Activated naive CD8-positive, alpha-beta T cell treated with anti-CD3 and anti-CD28 coated beads, Interleukin-2, amount 10 ng/mL, durations not matched to agents 7 days and 5 days (primary cell): ENCODE data around the gene GADD45B. TPM values are rescaled to one million over a fixed set of nuclear protein-coding genes. Genes with fewer than 3 reads are reported as not detected.
"Not testable (repeated sequence)": the region's sequence is repeated elsewhere in the genome, so short reads cannot be mapped to it uniquely, and the experiment has no call there.

Source experiments
- ATAC-seq: fragments of 150-1000 bp; cut with Tn5 transposase; one replicate; pipeline ENCODE4 v1.10.0; 2021; ENCODE audit warnings: low read depth, moderate library complexity
- POLR2A ChIA-PET: fragments of 350-600 bp; sonication (Branson Sonifier 250); formaldehyde crosslinking; loops from one replicate; lab custom pipeline; 2021; ENCODE audit warnings: antibody characterized with exemption; lab: Charles Lee
- DNase-seq: peaks from one replicate; pipeline ENCODE4 v3.0.0; 2021
- H3K27ac Mint-ChIP-seq: one replicate; pipeline ENCODE4 v1.8.0; 2022; ENCODE audit warnings: mild to moderate bottlenecking, mixed read lengths
- H3K27me3 Mint-ChIP-seq: one replicate; pipeline ENCODE4 v1.8.0; 2022; ENCODE audit warnings: mild to moderate bottlenecking, moderate library complexity, mixed read lengths
- H3K36me3 Mint-ChIP-seq: one replicate; pipeline ENCODE4 v1.8.0; 2021; ENCODE audit warnings: mild to moderate bottlenecking, mixed read lengths
- H3K4me1 Mint-ChIP-seq: one replicate; pipeline ENCODE4 v1.8.0; 2021; ENCODE audit warnings: mixed read lengths
- H3K4me3 Mint-ChIP-seq: one replicate; pipeline ENCODE4 v1.8.0; 2022; ENCODE audit warnings: mild to moderate bottlenecking, moderate library complexity, mixed read lengths
- H3K9me3 Mint-ChIP-seq: one replicate; pipeline ENCODE4 v1.8.0; 2021; ENCODE audit warnings: mixed read lengths
- total RNA-seq, 2 experiments: library from RNA; stranded (reverse); gene quantifications; one replicate each; pipeline ENCODE4 v1.2.3, GENCODE V29; 2021

The GADD45B gene
- total RNA-seq, 2 experiments from 2014 or later, result 83.1 to 85.4 TPM

- Mint-ChIP-seq H3K9me3 (peaks cover 1% of the 10 kb centered on the region), H3K4me3 (peak overlapping the region; percentile 60), H3K27me3 (peaks cover 48% of the 10 kb centered on the region), H3K27ac (no peak overlapping the region), H3K4me1 (peaks cover 19% of the 10 kb centered on the region), H3K36me3 (no peaks in the 10 kb centered on the region)
- POLR2A ChIA-PET, result interaction anchor here (0.6 to 2.3 kb wide), 4 partner anchors 13 to 73 kb away, joined by 3 to 13 read pairs (median 3); partner anchors contain the start of gene GADD45B
- DNase-seq (no peak), ATAC-seq (peak; percentile 56)
These were observed 13.2 kb downstream of the GADD45B start for GRCh38 chr19:2488942-2489731.

- Mint-ChIP-seq H3K27me3 (peaks cover 48% of the 10 kb centered on the region), H3K4me1 (peaks cover 19% of the 10 kb centered on the region), H3K27ac (no peak overlapping the region), H3K9me3 (peaks cover 1% of the 10 kb centered on the region), H3K4me3 (no peak overlapping the region), H3K36me3 (no peaks in the 10 kb centered on the region)
- no peak for ATAC-seq
- no peak for DNase-seq
- POLR2A ChIA-PET, result interaction anchor here (0.7 to 7.2 kb wide), 2 partner anchors 14 to 44 kb away, joined by 3 to 63 read pairs; partner anchors contain the start of gene GADD45B
These were observed 14.7 kb downstream of the GADD45B start for GRCh38 chr19:2490659-2491058.

- no peak overlapping the region for H3K4me3 Mint-ChIP-seq
These were observed 15.3 kb downstream of the GADD45B start for GRCh38 chr19:2491130-2491801.

GRCh38 chr19:2492870-2493269 lies 16.9 kb downstream of the GADD45B start:
- H3K4me3 Mint-ChIP-seq, result no peak overlapping the region
- DNase-seq (no peak), ATAC-seq (no peak)
- peaks cover 44% of the 10 kb centered on the region for H3K27me3 Mint-ChIP-seq
- H3K4me1 Mint-ChIP-seq, result peaks cover 22% of the 10 kb centered on the region
- H3K9me3 Mint-ChIP-seq, result no peaks in the 10 kb centered on the region
- POLR2A ChIA-PET, result interaction anchor here (0.5 to 7.2 kb wide), 3 partner anchors 16 to 87 kb away, joined by 3 to 63 read pairs (median 4); partner anchors contain the start of gene GADD45B
- H3K36me3 Mint-ChIP-seq, result no peaks in the 10 kb centered on the region
- no peak overlapping the region for H3K27ac Mint-ChIP-seq

More at GRCh38 chr19:2491130-2491801, 15.3 kb downstream of the GADD45B start:
- DNase-seq (no peak), ATAC-seq (no peak)
- POLR2A ChIA-PET, result interaction anchor here (7.2 kb wide), 1 partner anchor 14 kb away, joined by 63 read pairs; the partner anchor contains the start of gene GADD45B
- peaks cover 48% of the 10 kb centered on the region for H3K27me3 Mint-ChIP-seq
- H3K36me3 Mint-ChIP-seq, result no peaks in the 10 kb centered on the region
- H3K27ac Mint-ChIP-seq, result no peak overlapping the region
- peaks cover 22% of the 10 kb centered on the region for H3K4me1 Mint-ChIP-seq
- no peaks in the 10 kb centered on the region for H3K9me3 Mint-ChIP-seq

- peaks cover 42% of the 10 kb centered on the region for H3K27me3 Mint-ChIP-seq
- POLR2A ChIA-PET, result interaction anchor here (7.2 kb wide), 1 partner anchor 17 kb away, joined by 63 read pairs; the partner anchor contains the start of gene GADD45B
- not testable (repeated sequence) for H3K9me3 Mint-ChIP-seq, H3K4me3 Mint-ChIP-seq, DNase-seq, H3K27ac Mint-ChIP-seq, H3K36me3 Mint-ChIP-seq, ATAC-seq
- peaks cover 22% of the 10 kb centered on the region for H3K4me1 Mint-ChIP-seq
These were observed 17.5 kb downstream of the GADD45B start for GRCh38 chr19:2493448-2493847.

- Mint-ChIP-seq H3K4me3 (peak overlapping the region; percentile 79), H3K27ac (peak overlapping the region; percentile 54), H3K9me3 (no peaks in the 10 kb centered on the region), H3K4me1 (peaks cover 20% of the 10 kb centered on the region), H3K27me3 (peaks cover 37% of the 10 kb centered on the region), H3K36me3 (no peaks in the 10 kb centered on the region)
- DNase-seq (no peak), ATAC-seq (no peak)
- POLR2A ChIA-PET, result interaction anchor here (7.2 kb wide), 1 partner anchor 17 kb away, joined by 63 read pairs; the partner anchor contains the start of gene GADD45B
These were observed 18.1 kb downstream of the GADD45B start for GRCh38 chr19:2494084-2494446.

GRCh38 chr19:2494447-2495129 lies 18.7 kb downstream of the GADD45B start:
- H3K27ac Mint-ChIP-seq, result peak overlapping the region; percentile 60
- H3K4me3 Mint-ChIP-seq, result peak overlapping the region; percentile 79

GRCh38 chr19:2495130-2495641 lies 19.3 kb downstream of the GADD45B start:
- Mint-ChIP-seq H3K4me1 (peaks cover 16% of the 10 kb centered on the region), H3K27me3 (peaks cover 28% of the 10 kb centered on the region), H3K9me3 (no peaks in the 10 kb centered on the region), H3K36me3 (no peaks in the 10 kb centered on the region), H3K4me3 (peak overlapping the region; percentile 79), H3K27ac (no peak overlapping the region)
- ATAC-seq, result peak; percentile 29
- POLR2A ChIA-PET, result interaction anchor here (0.8 to 7.2 kb wide), 7 partner anchors 8 to 104 kb away, joined by 3 to 63 read pairs (median 4); partner anchors contain the start of gene GADD45B
- DNase-seq, result no peak

More at GRCh38 chr19:2494447-2495129, 18.7 kb downstream of the GADD45B start:
- Mint-ChIP-seq H3K4me1 (peaks cover 19% of the 10 kb centered on the region), H3K9me3 (no peaks in the 10 kb centered on the region), H3K36me3 (no peaks in the 10 kb centered on the region), H3K27me3 (peaks cover 34% of the 10 kb centered on the region)
- POLR2A ChIA-PET, result interaction anchor here (0.8 to 7.2 kb wide), 7 partner anchors 9 to 104 kb away, joined by 3 to 63 read pairs (median 4); partner anchors contain the start of gene GADD45B
- DNase-seq (peak; percentile 72), ATAC-seq (peak; percentile 79)

- H3K27ac Mint-ChIP-seq, result no peak overlapping the region
- peak overlapping the region; percentile 63 for H3K4me3 Mint-ChIP-seq
- H3K9me3 Mint-ChIP-seq, result no peaks in the 10 kb centered on the region
- peaks cover 22% of the 10 kb centered on the region for H3K27me3 Mint-ChIP-seq
- ATAC-seq (no peak), DNase-seq (no peak)
- H3K4me1 Mint-ChIP-seq, result peaks cover 14% of the 10 kb centered on the region
- H3K36me3 Mint-ChIP-seq, result no peaks in the 10 kb centered on the region
- POLR2A ChIA-PET, result interaction anchor here (0.6 to 7.2 kb wide), 5 partner anchors 19 to 103 kb away, joined by 3 to 63 read pairs (median 6); partner anchors contain the start of gene GADD45B
These were observed 19.9 kb downstream of the GADD45B start for GRCh38 chr19:2495651-2496316.

GRCh38 chr19:2497186-2497585 lies 21.3 kb downstream of the GADD45B start:
- no peaks in the 10 kb centered on the region for H3K9me3 Mint-ChIP-seq
- POLR2A ChIA-PET, result interaction anchor here (0.8 to 7.2 kb wide), 3 partner anchors 9 to 73 kb away, joined by 3 to 63 read pairs (median 3); partner anchors contain the start of gene GADD45B
- H3K4me3 Mint-ChIP-seq, result no peak overlapping the region
- no peak overlapping the region for H3K27ac Mint-ChIP-seq
- H3K36me3 Mint-ChIP-seq, result no peaks in the 10 kb centered on the region
- peaks cover 10% of the 10 kb centered on the region for H3K4me1 Mint-ChIP-seq
- ATAC-seq (no peak), DNase-seq (no peak)
- H3K27me3 Mint-ChIP-seq, result peaks cover 12% of the 10 kb centered on the region

- no peaks in the 10 kb centered on the region for H3K9me3 Mint-ChIP-seq
- POLR2A ChIA-PET, result no interaction called here
These were observed 24.2 kb downstream of the GADD45B start for GRCh38 chr19:2500156-2500555.

GRCh38 chr19:2500841-2501261 lies 24.9 kb downstream of the GADD45B start:
- H3K27me3 Mint-ChIP-seq, result no peaks in the 10 kb centered on the region
- H3K9me3 Mint-ChIP-seq, result no peaks in the 10 kb centered on the region
- no peak overlapping the region for H3K4me3 Mint-ChIP-seq
- H3K4me1 Mint-ChIP-seq, result peaks cover 18% of the 10 kb centered on the region
- no peaks in the 10 kb centered on the region for H3K36me3 Mint-ChIP-seq
- ATAC-seq (no peak), DNase-seq (no peak)
- no peak overlapping the region for H3K27ac Mint-ChIP-seq
- POLR2A ChIA-PET, result no interaction called here

More at GRCh38 chr19:2500156-2500555, 24.2 kb downstream of the GADD45B start:
- DNase-seq (no peak), ATAC-seq (no peak)
- Mint-ChIP-seq H3K4me3 (no peak overlapping the region), H3K36me3 (no peaks in the 10 kb centered on the region), H3K27ac (no peak overlapping the region), H3K27me3 (no peaks in the 10 kb centered on the region), H3K4me1 (peaks cover 20% of the 10 kb centered on the region)
